B cell (primary cell): ENCODE data around the gene SLC7A10. TPM values are rescaled to one million over a fixed set of nuclear protein-coding genes. Genes with fewer than 3 reads are reported as not detected.

ENCODE experiments used
- ATAC-seq: fragments of 200-7000 bp; cut with Tn5 transposase; one replicate; pipeline ENCODE4 v1.10.0; 2021; ENCODE audit warnings: low read depth, mild to moderate bottlenecking, moderate number of reproducible peaks, moderate library complexity
- CTCF ChIA-PET: fragments of 350-600 bp; sonication (Branson Sonifier 250); formaldehyde crosslinking; loops from one replicate; lab custom pipeline; 2021; ENCODE audit warnings: antibody characterized with exemption, inconsistent platforms; lab: Charles Lee
- POLR2A ChIA-PET: fragments of 350-600 bp; sonication (Branson Sonifier 250); formaldehyde crosslinking; loops from one replicate; lab custom pipeline; 2021; ENCODE audit warnings: antibody characterized with exemption; lab: Charles Lee
- DNase-seq: peaks from one replicate; pipeline ENCODE4 v3.0.0; 2013
- H2AFZ ChIP-seq: 2 replicates; pipeline ENCODE4 v1.6.1; 2012; ENCODE audit warnings: mild to moderate bottlenecking, low read depth, low read length; ENCODE audit not compliant: insufficient read depth, poor library complexity, severe bottlenecking
- H3K27ac ChIP-seq, 2 donors: 1 replicate in 1 of 2; 2 replicates in 1 of 2; pipeline ENCODE4 v1.5.1; 2012 to 2013; ENCODE audit warnings: low read length in 2 of 2, mild to moderate bottlenecking in 2 of 2, moderate library complexity in 1 of 2
- H3K27me3 ChIP-seq, 4 experiments: fragments of 200-600 bp in 1 of 4; sonication (generic) in 1 of 4; replicated peaks in 1 of 4; 1 replicate in 2 of 4; 2 replicates in 2 of 4; pipeline versions ENCODE4 v1.6.1 to v1.7.0; 2013 to 2016; ENCODE audit warnings: low read length in 3 of 4, mild to moderate bottlenecking in 2 of 4, mixed read lengths in 1 of 4, moderate library complexity in 1 of 4; ENCODE audit not compliant: insufficient read depth in 4 of 4, control insufficient read depth in 3 of 4; ENCODE audit errors: control extremely low read depth in 1 of 4
- H3K36me3 ChIP-seq, 2 experiments: replicated peaks in 1 of 2; 1 replicate in 1 of 2; 2 replicates in 1 of 2; pipeline versions ENCODE4 v1.6.1 to v1.7.1; 2013; ENCODE audit warnings: low read length in 1 of 2; ENCODE audit not compliant: insufficient read depth in 2 of 2, control insufficient read depth in 1 of 2; ENCODE audit errors: control extremely low read depth in 1 of 2, extremely low read depth in 1 of 2
- H3K4me1 ChIP-seq, 2 donors: fragments of 200-600 bp in 1 of 2; sonication (generic) in 1 of 2; 1 replicate in 1 of 2; 2 replicates in 1 of 2; pipeline versions ENCODE4 v1.5.1 to v1.6.1; 2013 to 2017; ENCODE audit warnings: low read length in 2 of 2; ENCODE audit not compliant: control insufficient read depth in 2 of 2, insufficient read depth in 2 of 2
- H3K4me2 ChIP-seq: replicated peaks from 2 replicates; pipeline ENCODE3; 2012; ENCODE audit warnings: mild to moderate bottlenecking, low read depth, low read length; ENCODE audit not compliant: poor library complexity, severe bottlenecking
- H3K4me3 ChIP-seq, 5 experiments: fragments of 200-600 bp in 1 of 5; sonication (generic) in 1 of 5; 1 replicate in 3 of 5; 2 replicates in 2 of 5; pipeline versions ENCODE4 v1.5.1 to v1.7.0; 2011 to 2016; ENCODE audit warnings: low read length in 4 of 5, mild to moderate bottlenecking in 4 of 5, low read depth in 2 of 5, control low read depth in 1 of 5, moderate library complexity in 1 of 5; ENCODE audit not compliant: insufficient read depth in 1 of 5; ENCODE audit errors: control extremely low read depth in 1 of 5, extremely low read depth in 1 of 5
- H3K79me2 ChIP-seq: fragments of 200-600 bp; sonication (generic); one replicate; pipeline ENCODE4 v1.6.0; 2016; ENCODE audit warnings: low read length; ENCODE audit not compliant: control insufficient read depth, insufficient read depth
- H3K9ac ChIP-seq: fragments of 200-600 bp; sonication (generic); 2 replicates; pipeline ENCODE4 v1.6.1; 2017; ENCODE audit warnings: mild to moderate bottlenecking, low read length, moderate library complexity
- H3K9me3 ChIP-seq, 3 donors: one replicate each; pipeline versions ENCODE4 v1.6.1 to v1.7.1; 2013; ENCODE audit warnings: low read length in 2 of 3; ENCODE audit not compliant: control insufficient read depth in 2 of 3, insufficient read depth in 1 of 3; ENCODE audit errors: control extremely low read depth in 1 of 3
- H4K20me1 ChIP-seq: 2 replicates; pipeline ENCODE4 v1.6.0; 2012; ENCODE audit warnings: mild to moderate bottlenecking, low read length; ENCODE audit not compliant: insufficient read depth, control insufficient read depth, poor library complexity, severe bottlenecking
- H3K27ac Mint-ChIP-seq: one replicate; pipeline ENCODE4 v1.8.0; 2021; ENCODE audit warnings: mixed read lengths
- H3K27me3 Mint-ChIP-seq: one replicate; pipeline ENCODE4 v1.8.0; 2021; ENCODE audit warnings: mixed read lengths
- H3K4me1 Mint-ChIP-seq: one replicate; pipeline ENCODE4 v1.8.0; 2021; ENCODE audit warnings: mixed read lengths
- H3K4me3 Mint-ChIP-seq: one replicate; pipeline ENCODE4 v1.8.0; 2021; ENCODE audit warnings: mixed read lengths
- H3K9me3 Mint-ChIP-seq: one replicate; pipeline ENCODE4 v1.8.0; 2022; ENCODE audit warnings: mixed read lengths; ENCODE audit not compliant: insufficient read depth
- CTCF ChIP-seq: fragments of 200-600 bp; IDR thresholded peaks from one replicate; pipeline ENCODE4 v1.8.0; 2022; ENCODE audit warnings: antibody characterized with exemption, mild to moderate bottlenecking
- EZH2 ChIP-seq: IDR thresholded peaks from 2 replicates; pipeline ENCODE4 v1.6.1; 2012; ENCODE audit warnings: borderline replicate concordance, low read depth, mild to moderate bottlenecking, moderate library complexity, low read length; ENCODE audit not compliant: insufficient read depth, poor library complexity, severe bottlenecking
- WGBS: methylation state at CpG from one replicate; pipeline ENCODE4 v1.1.5; 2013; ENCODE audit warnings: missing lambda C conversion rate; ENCODE audit not compliant: insufficient coverage; 5-methylcytosine and 5-hydroxymethylcytosine counted together
- intact Hi-C: fragments of 100-400 bp; cut with micrococcal nuclease; formaldehyde crosslinking; loops from one replicate; pipeline ENCODE4 v1.10.0; 2022
- polyA plus RNA-seq: library from polyadenylated mRNA; depleted of rRNA; stranded (reverse); fragments of >200 nt; gene quantifications from 2 replicates; pipeline ENCODE4 v1.2.3, GENCODE V29; 2012
- total RNA-seq, 2 donors: library from RNA; stranded (reverse); fragments of 120-200 nt in 1 of 2; gene quantifications; 1 replicate in 1 of 2; 2 replicates in 1 of 2; pipeline versions ENCODE4 v1.2.3 to v1.2.4, GENCODE V29; 2013 to 2022

Gene SLC7A10
- total and polyA plus RNA-seq, 2 donors (not counting 1 experiment from before 2014, with no cell fraction given): not detected

GRCh38 chr19:33261511-33262189 lies 36.0 kb upstream of the SLC7A10 start:
- ChIA-PET CTCF (interaction anchor here (0.5 to 2.2 kb wide), 2 partner anchors 21 to 24 kb away, joined by 4 to 6 read pairs; no protein-coding TSS in a partner anchor), POLR2A (no interaction called here)
- H3K4me3 ChIP-seq: no peak overlapping the region

More at GRCh38 chr19:33261511-33262189, 36.0 kb upstream of the SLC7A10 start:
- peak overlapping the region; percentile 64 for H3K4me2 ChIP-seq
- intact Hi-C loops: no loop called here
- peak overlapping the region; percentile 32 for H3K9ac ChIP-seq
- peaks cover 0 to 12% (median 0%) of the 10 kb centered on the region in 3 donors for H3K9me3 ChIP-seq
- DNase-seq (no peak), ATAC-seq (no peak)
- no peak for TF ChIP-seq CTCF
- no peak for TF ChIP-seq EZH2
- H3K4me1 Mint-ChIP-seq: peaks cover 14% of the 10 kb centered on the region
- H4K20me1 ChIP-seq: no peaks in the 10 kb centered on the region
- H3K27me3 ChIP-seq: peaks cover 0 to 9% (median 4%) of the 10 kb centered on the region in 4 experiments
- H3K79me2 ChIP-seq: no peaks in the 10 kb centered on the region
- H3K4me1 ChIP-seq: peaks cover 13 to 14% of the 10 kb centered on the region in 2 donors
- no peak overlapping the region for H3K4me3 Mint-ChIP-seq
- WGBS: 61% methylated on average over 12 of the region's 14 CpGs
- no peaks in the 10 kb centered on the region for H3K36me3 ChIP-seq
- H3K9me3 Mint-ChIP-seq: no peaks in the 10 kb centered on the region
- H3K27me3 Mint-ChIP-seq: peaks cover 23% of the 10 kb centered on the region
- no peak overlapping the region for H3K27ac ChIP-seq
- H2AFZ ChIP-seq: no peak overlapping the region
- H3K27ac Mint-ChIP-seq: no peak overlapping the region
